Stimulated activated CD8-positive, alpha-beta memory T cell treated with anti-CD3 and anti-CD28 coated beads, Interleukin-7, amount 100 ng/mL, for 48 hours (primary cell): ENCODE results near the gene PMM2.
"Not testable (repeated sequence)": the region's sequence is repeated elsewhere in the genome, so short reads cannot be mapped to it uniquely, and the experiment has no call there.

ENCODE experiments used
- DNase-seq, 2 donors: peaks; one replicate each; pipeline ENCODE4 v3.0.0-alpha.2; 2020; ENCODE audit warnings: low read depth in 1 of 2; ENCODE audit errors: extremely low read depth in 1 of 2

The PMM2 gene

GRCh38 chr16:8781797-8782196 is 15.8 kb upstream of the PMM2 start:
- no peak for DNase-seq

GRCh38 chr16:8782673-8783072 is 15.0 kb upstream of the PMM2 start:
- no peak for DNase-seq

DNA sequence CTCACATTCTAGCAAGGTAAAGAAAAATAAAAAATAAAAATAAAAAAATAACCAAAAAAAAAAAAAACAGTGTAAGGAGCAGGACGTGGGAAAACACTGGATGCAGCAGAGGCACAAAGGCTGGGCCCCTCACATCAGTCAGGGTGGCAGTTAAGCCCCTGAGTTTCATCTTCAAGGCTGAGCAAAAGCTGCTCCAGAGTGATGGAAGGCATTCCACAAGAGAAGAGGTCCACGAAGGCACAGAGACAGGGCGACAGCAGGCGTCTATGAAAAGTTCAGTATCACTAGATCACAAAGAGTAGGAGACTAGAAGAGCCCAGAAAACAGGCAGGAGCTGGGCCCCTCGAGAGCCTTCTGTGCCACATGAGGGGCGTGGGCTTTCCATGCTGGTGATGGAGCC is 12.2 kb upstream of the PMM2 start:
- no peak for DNase-seq

GRCh38 chr16:8786316-8786715 is 11.3 kb upstream of the PMM2 start:
- DNase-seq, result not testable (repeated sequence)

GRCh38 chr16:8788578-8789172 is 9.0 kb upstream of the PMM2 start:
- no peak for DNase-seq

DNA sequence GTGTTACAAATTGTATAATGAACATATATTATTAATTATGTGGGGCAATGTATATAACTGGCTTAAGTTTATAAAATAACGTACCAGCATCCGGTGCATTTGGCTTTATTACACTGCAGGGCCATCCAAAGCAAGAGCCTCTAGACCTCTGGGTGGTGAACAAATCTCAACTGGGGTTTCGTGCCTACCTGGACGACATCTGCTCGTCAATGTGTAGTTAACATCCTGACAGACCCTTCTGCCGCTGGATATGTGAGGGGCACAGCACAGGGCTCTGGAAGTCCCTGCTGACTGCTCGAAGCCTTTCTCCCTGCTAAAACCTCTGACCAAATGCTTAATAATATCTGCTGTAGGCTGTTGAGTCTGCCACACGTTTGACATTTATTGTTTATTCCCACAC is 2.5 kb upstream of the PMM2 start:
- no peak for DNase-seq

GRCh38 chr16:8795818-8796217 is 1.8 kb upstream of the PMM2 start:
- no peak for DNase-seq

DNA sequence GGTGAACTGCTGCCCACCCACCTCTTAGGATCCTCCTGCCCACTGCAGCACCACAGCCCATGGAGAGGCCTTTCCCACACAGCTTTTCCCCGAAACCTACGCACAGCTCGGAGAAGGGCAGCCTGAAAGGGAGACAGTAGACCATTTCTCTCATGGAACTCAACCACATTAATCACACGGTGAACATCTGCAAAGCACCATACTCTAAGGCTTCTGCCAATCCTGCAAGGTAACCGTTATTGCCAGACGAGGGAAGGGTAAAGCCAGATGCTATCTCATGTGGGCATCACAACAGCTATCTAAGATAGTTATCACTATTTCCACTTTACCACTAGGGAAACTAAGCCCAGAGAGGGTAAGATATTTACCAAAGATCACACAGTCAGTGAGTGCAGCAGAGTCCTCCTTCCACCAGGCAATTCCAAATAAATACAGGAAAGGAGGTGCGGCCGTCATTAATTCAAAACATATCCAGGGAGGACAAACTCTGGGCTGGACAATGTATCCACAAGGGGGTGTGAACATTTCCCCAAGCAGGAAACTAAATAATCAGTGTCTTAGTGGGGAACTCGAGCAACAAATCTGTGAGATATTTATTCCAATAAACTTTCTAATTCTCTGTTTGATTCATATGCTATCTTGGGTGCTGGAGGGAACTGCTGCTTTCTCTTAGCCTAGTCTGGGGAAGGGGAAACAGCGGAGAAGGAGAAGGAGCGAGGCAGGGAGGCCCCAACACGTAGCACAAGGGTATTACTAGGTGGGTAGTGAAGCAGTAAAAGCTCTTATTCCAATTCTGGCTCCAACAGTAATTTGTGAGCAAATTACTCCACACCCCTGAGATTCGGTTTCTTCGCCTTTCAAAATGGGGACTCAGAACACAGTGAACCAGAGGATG is 923 bp upstream of the PMM2 start:
- no peak for DNase-seq

- DNase-seq, result no peak
Measured at GRCh38 chr16:8798174-8798527, 512 bp downstream of the PMM2 start.

- DNase-seq, result no peak
Measured at GRCh38 chr16:8798535-8799157, 1.0 kb downstream of the PMM2 start.

- DNase-seq, result no peak
Measured at GRCh38 chr16:8801701-8802100, 4.1 kb downstream of the PMM2 start.

- not testable (repeated sequence) for DNase-seq
Measured at GRCh38 chr16:8803733-8804132, 6.1 kb downstream of the PMM2 start.

- no peak for DNase-seq
Measured at GRCh38 chr16:8804313-8804712, 6.7 kb downstream of the PMM2 start.

DNA sequence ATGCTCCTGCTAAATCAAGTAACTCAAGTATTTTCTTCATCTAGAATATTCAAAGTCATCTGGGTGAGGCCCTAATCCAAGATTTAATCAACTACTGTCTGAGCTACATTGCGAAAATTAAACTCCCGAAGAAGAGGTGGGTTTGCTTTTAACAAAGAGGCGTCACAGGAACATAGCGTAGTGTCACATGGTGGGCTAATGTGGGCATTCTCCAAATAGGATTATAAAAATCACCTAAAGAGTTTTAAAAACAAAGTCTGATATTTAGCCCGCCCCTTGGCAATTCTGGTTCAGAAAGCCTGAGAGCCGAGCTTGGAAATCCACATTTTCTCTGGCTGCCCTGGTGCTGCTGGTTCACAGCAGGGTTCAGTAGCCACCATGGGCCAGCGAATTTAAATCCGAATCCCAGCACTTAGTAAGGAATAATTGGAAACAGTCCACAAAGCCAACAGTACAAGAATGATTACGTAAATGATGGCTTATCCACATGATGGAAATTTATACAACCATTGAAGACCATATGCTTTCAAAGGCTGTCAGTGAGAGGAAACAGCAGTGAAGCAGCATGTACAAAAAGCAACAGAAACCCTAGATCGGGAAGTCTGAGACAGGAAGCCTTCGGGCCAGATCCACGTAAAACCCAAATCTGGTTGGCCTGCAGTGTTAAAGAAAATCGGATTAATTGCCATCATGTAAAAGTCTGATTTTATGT is 8.8 kb downstream of the PMM2 start:
- DNase-seq, result no peak

- DNase-seq, result no peak
Measured at GRCh38 chr16:8807189-8807588, 9.6 kb downstream of the PMM2 start.

GRCh38 chr16:8808009-8808408 is 10.4 kb downstream of the PMM2 start:
- no peak for DNase-seq

GRCh38 chr16:8808613-8809353 is 11.1 kb downstream of the PMM2 start:
- no peak for DNase-seq

GRCh38 chr16:8812162-8812843 is 14.7 kb downstream of the PMM2 start:
- DNase-seq, result no peak

- no peak for DNase-seq
Measured at GRCh38 chr16:8814095-8814806, 16.6 kb downstream of the PMM2 start.
